GM23248 (cell line): ENCODE results near the gene EVC.

Source experiments
- EZH2 ChIP-seq: fragments of 200-600 bp; sonication (generic); IDR thresholded peaks from 2 replicates; pipeline ENCODE4 v1.6.1; 2018; ENCODE audit warnings: antibody characterized with exemption, mild to moderate bottlenecking; ENCODE audit not compliant: insufficient read depth, poor library complexity, severe bottlenecking
- EZH2phosphoT487 ChIP-seq: fragments of 200-600 bp; sonication (generic); IDR thresholded peaks from 2 replicates; pipeline ENCODE4 v1.6.1; 2018; ENCODE audit warnings: antibody characterized with exemption, moderate library complexity, mild to moderate bottlenecking, low read depth; ENCODE audit not compliant: insufficient read depth

DNA sequence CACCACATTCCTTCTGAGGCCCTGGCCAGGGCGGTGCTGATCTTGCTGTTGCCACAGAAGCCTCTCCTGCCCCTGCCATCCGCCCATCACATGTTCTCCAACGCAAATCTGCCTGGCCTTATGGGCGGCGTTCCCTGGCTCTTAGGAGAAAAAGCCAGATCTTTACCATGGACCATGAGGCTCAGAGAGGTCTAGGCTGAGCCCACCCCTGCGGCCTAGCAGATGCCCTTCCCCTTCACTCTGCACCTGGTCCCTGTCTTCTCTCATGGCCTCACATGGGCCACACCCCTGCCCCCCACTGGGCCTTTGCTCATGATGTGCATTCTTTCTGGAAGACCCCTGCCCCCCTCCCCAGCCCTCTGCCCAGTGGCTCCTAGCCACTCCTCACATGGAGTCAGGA, 103.4 kb downstream of the EVC start:
- TF ChIP-seq EZH2 (no peak), EZH2phosphoT487 (no peak)
